ENCODE data around the gene CCDC152.
"Not testable (repeated sequence)": the region's sequence is repeated elsewhere in the genome, so short reads cannot be mapped to it uniquely, and the experiment has no call there.

CCDC152 gene

DNA sequence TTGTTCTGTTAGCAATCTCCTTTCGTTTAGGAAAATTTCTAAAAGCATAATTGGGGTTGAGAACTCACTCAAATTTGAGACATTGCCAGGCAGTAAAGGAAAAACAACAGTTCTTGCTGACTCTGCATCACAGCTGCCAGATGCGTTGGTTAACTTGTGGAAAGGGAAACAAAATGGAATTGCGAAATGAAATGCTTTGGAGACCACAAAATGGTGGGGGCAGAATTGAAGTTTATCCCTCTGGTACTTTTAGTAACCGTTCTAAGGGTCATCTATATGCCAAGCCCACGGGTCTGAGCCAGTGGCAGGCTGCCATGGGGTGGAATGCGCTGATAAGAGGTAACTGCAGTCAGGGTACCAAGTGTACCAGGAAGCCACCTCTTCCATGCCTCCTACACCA is 83.7 kb downstream of the CCDC152 start:
- peak overlapping the region; percentile 45; the same call in 1 of the 2 replicates for H3K27ac ChIP-seq
- TF ChIP-seq ZFX (IDR thresholded peaks at IDR 0.05) = no peak
- TF ChIP-seq, protein P1, sequence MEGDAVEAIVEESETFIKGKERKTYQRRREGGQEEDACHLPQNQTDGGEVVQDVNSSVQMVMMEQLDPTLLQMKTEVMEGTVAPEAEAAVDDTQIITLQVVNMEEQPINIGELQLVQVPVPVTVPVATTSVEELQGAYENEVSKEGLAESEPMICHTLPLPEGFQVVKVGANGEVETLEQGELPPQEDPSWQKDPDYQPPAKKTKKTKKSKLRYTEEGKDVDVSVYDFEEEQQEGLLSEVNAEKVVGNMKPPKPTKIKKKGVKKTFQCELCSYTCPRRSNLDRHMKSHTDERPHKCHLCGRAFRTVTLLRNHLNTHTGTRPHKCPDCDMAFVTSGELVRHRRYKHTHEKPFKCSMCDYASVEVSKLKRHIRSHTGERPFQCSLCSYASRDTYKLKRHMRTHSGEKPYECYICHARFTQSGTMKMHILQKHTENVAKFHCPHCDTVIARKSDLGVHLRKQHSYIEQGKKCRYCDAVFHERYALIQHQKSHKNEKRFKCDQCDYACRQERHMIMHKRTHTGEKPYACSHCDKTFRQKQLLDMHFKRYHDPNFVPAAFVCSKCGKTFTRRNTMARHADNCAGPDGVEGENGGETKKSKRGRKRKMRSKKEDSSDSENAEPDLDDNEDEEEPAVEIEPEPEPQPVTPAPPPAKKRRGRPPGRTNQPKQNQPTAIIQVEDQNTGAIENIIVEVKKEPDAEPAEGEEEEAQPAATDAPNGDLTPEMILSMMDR (conservative IDR thresholded peaks at IDR 0.05) = no peak

DNA sequence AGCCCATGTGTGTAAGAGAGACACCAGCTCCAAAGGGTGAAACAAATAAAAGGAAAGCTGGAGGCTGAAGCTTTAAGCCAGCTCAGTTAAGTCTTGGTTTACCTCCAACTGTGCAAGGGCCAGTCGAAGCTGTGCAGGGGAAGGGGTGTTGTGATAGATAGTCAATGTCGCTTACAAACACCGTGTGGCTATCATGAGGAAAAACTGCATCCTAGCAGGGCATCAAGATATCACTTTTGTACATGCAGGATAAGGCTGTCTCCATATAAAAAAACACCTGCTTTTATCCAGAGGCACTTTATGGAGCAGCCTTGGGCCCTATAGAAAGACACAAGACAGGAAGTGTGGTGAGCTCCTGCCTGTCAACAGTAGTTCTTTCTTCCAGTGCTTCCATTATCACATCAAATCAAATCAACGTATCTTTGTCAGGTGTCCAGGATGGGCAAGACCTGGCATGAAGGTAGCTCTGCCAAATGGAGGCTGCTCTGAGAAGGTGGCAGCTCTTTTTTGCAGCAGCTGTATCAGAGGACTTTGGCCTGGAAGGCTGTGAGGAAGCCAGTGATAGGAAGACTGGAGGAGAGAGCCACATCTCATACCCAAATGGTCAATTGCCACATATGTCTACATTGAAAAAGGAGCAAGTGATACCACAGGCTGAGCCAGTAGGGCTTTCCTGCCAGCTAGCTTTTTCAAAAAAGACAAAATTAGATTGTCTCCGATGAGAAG is 84.4 kb downstream of the CCDC152 start:
- peak overlapping the region; percentile 45; the same call in 1 of the 2 replicates for H3K27ac ChIP-seq
- TF ChIP-seq ZFX (IDR thresholded peaks at IDR 0.05) = no peak
- TF ChIP-seq, protein P1 (conservative IDR thresholded peaks at IDR 0.05) = no peak

DNA sequence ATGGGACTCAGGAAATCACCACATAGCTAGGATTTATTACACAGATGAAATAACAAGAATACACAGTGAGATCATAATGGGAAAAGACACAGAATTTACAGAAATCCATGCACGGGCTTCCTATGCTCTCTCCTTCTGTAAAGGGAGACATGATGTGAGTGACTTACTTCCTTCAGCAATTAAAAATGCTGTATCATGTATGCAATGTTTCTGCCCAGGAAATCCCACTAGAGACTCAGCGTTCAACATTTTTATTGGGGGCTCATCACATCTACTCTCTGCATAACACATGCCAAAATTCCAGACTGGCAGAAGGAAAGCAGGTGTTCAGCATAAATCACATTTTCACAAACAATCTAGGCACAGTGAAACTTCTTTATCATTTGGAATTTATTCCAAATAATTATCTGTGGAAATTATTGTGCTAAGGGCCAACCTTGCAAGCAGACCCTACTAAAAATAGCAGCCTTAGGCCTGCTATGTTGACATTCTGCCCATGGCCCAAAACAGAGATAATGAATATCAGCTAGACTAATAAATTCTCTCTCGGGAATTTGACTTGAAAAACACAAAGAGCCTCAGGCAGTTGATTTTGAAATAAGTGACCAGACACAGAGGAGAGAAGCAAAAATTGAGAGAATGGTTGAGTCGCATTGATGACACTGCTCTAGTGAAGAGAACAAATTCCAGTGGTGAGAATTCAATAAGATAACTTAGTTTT is 86.5 kb downstream of the CCDC152 start:
- TF ChIP-seq, protein P1 (conservative IDR thresholded peaks at IDR 0.05) = no peak
- no peak for TF ChIP-seq ZFX (IDR thresholded peaks at IDR 0.05)
- H3K27ac ChIP-seq = no peak overlapping the region

DNA sequence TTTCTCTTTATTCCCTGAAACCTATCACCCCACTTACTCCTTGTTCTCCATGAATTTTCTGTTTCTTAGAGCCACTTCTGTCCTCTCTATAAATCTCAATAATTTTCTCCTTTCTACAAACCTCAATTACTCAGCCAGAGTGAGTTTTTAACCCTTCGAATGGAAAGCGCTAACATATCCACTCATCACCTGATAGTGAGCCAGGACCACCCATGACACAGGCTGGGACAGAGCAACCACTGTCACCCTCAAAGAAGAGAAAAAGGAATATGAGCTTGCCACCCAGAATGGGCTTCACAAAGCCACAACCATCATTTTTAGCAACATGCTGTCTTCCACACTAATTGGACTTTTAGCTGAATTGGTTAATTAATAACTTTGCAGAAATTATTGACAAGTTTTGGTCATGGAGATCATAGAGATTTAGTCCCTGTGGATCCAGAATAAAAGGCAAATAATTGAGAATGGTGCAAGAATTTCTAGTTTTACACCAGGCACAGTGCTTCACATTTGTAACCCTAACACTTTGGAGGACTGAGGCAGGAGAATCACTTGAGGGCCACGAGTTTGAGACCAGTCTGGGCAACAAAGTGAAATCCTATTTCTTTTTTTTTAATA is 87.2 kb downstream of the CCDC152 start:
- no peak overlapping the region for H3K27ac ChIP-seq
- no peak for TF ChIP-seq ZFX (IDR thresholded peaks at IDR 0.05)
- TF ChIP-seq, protein P1 (conservative IDR thresholded peaks at IDR 0.05) = no peak

DNA sequence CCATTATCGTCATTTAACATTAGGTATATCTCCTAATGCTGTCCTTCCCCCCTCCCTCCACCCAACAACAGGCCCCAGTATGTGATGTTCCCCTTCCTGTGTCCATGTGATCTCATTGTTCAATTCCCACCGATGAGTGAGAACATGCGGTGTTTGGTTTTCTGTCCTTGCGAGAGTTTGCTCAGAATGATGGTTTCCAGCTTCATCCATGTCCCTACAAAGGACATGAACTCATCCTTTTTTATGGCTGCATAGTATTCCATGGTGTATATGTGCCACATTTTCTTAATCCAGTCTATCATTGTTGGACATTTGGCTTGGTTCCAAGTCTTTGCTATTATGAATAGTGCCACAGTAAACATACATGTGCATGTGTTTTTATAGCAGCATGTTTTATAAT is 87.8 kb downstream of the CCDC152 start:
- not testable (repeated sequence) for H3K27ac ChIP-seq

DNA sequence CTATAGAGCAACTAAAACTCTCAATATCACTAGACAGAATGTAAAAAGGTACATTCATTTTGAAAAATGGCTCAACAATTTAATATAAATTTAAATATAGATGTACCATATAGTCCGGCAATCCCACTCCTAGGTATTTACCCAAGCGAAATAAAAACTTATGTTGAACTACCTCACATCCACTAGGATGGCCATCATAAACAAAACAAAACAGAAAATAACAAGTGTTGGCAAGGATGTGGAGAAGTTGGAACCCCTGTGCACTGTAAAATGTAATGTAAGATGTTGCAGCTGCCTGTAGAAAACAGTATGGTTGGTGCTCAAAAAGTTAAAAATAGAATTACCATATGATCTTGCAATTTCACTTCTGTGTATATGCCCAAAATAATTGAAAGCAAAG is 91.9 kb downstream of the CCDC152 start:
- no peak overlapping the region for H3K27ac ChIP-seq
- TF ChIP-seq ZFX (IDR thresholded peaks at IDR 0.05) = no peak
- TF ChIP-seq, protein P1 (conservative IDR thresholded peaks at IDR 0.05) = no peak

DNA sequence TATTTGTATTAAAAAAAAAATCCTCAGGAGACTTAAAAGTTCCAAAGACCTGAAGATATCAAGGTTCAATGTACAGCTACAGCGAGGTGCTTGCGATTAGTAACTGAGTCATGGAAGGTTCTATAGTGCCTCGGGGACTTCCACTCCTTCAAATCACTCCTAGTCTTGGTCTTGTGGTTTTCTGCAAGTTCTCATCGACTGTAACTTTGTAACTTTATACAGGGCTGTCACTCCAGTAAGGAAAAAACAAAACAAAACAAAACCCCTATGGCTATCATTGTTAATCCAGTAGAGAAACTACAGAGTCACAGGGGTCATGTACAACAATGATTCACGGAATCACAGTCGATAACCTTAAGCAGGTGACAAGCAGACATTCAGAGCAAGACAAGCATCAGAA is 94.9 kb downstream of the CCDC152 start:
- TF ChIP-seq ZFX (IDR thresholded peaks at IDR 0.05) = no peak
- TF ChIP-seq, protein P1 (conservative IDR thresholded peaks at IDR 0.05) = no peak
- no peak overlapping the region for H3K27ac ChIP-seq

All from C4-2B (cell line).